GM18867 (cell line): Measurements from ENCODE around the gene C17orf67.
A peak's percentile ranks its signal among the peaks of the same experiment; 100 is the strongest.

ENCODE experiments used
- ATAC-seq: cut with Tn5 transposase; IDR thresholded peaks from one replicate; pipeline ENCODE4 v1.9.1; 2021; ENCODE audit warnings: mild to moderate bottlenecking, moderate library complexity; ENCODE audit not compliant: unreplicated experiment

Gene C17orf67

GRCh38 chr17:56809820-56810179 lies 23.9 kb downstream of the C17orf67 start:
- ATAC-seq = no peak

- ATAC-seq = no peak
Measured at GRCh38 chr17:56809106-56809819, 24.5 kb downstream of the C17orf67 start.

- ATAC-seq = no peak
Measured at GRCh38 chr17:56808503-56808902, 25.2 kb downstream of the C17orf67 start.

- no peak for ATAC-seq
Measured at GRCh38 chr17:56807723-56808122, 26.0 kb downstream of the C17orf67 start.

- no peak for ATAC-seq
Measured at GRCh38 chr17:56806949-56807348, 26.8 kb downstream of the C17orf67 start.

GRCh38 chr17:56804454-56804853 lies 29.3 kb downstream of the C17orf67 start:
- ATAC-seq = no peak

GRCh38 chr17:56803071-56803470 lies 30.6 kb downstream of the C17orf67 start:
- ATAC-seq = no peak

GRCh38 chr17:56801459-56802178 lies 32.1 kb downstream of the C17orf67 start:
- ATAC-seq = no peak

- ATAC-seq = no peak
Measured at GRCh38 chr17:56798916-56799315, 34.8 kb downstream of the C17orf67 start.

GRCh38 chr17:56796536-56796935 lies 37.2 kb downstream of the C17orf67 start:
- no peak for ATAC-seq

GRCh38 chr17:56795221-56795865 lies 38.4 kb downstream of the C17orf67 start:
- no peak for ATAC-seq

- ATAC-seq = no peak
Measured at GRCh38 chr17:56793957-56794356, 39.8 kb downstream of the C17orf67 start.

- no peak for ATAC-seq
Measured at GRCh38 chr17:56793531-56793930, 40.2 kb downstream of the C17orf67 start.

- no peak for ATAC-seq
Measured at GRCh38 chr17:56792267-56792666, 41.5 kb downstream of the C17orf67 start.

- peak; percentile 84 for ATAC-seq
Measured at GRCh38 chr17:56786989-56787482, 46.7 kb downstream of the C17orf67 start.

- no peak for ATAC-seq
Measured at GRCh38 chr17:56785997-56786680, 47.6 kb downstream of the C17orf67 start.

- ATAC-seq = no peak
Measured at GRCh38 chr17:56785405-56785804, 48.3 kb downstream of the C17orf67 start.

GRCh38 chr17:56782338-56782737 lies 51.4 kb downstream of the C17orf67 start:
- ATAC-seq = no peak

GRCh38 chr17:56781906-56782305 lies 51.8 kb downstream of the C17orf67 start:
- ATAC-seq = no peak

GRCh38 chr17:56779898-56780777 lies 53.6 kb downstream of the C17orf67 start:
- peak; percentile 93 for ATAC-seq
